ENCODE measurements around the gene TSSK2.

Gene TSSK2

DNA sequence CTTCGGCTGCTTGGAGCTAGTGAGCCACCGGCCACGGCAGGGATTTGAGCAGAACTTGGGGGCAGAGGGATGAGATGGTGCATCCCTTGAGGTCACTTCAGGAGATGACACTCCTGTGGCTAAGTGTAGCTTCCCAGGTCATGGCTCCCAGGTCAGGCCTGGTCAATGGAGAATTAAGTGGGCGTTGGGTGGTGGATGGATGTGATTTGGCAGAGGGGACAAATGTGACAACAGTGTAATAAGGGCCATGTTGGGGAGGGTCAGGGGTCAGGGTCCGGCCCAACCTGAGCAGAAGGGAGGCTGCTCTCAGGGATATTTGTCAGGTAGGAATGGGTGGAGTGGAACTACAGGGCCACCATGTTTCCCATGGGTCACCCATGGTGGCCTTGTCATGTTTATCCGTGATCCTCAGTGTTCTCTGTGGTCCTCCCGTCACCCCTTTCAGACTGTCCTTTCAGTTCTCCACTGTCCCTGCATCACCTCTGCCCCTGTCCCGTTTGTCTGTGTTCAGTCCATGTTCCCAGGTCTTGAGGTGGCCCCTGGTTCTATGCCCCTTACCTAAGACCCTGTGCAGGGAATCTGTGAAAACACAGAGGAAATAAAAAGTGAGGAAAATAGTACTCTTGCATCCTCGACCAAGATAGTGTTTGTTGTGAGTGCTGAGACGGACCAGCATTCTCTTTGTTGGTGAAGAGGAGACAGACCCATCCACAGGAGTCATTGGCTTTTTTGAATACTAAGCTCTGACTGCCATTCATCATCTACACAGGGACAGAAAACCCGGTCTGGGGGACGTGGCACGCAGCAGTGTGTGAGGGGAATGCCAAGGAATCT, 41.3 kb downstream of the TSSK2 start:
- no peak for DNase-seq

DNA sequence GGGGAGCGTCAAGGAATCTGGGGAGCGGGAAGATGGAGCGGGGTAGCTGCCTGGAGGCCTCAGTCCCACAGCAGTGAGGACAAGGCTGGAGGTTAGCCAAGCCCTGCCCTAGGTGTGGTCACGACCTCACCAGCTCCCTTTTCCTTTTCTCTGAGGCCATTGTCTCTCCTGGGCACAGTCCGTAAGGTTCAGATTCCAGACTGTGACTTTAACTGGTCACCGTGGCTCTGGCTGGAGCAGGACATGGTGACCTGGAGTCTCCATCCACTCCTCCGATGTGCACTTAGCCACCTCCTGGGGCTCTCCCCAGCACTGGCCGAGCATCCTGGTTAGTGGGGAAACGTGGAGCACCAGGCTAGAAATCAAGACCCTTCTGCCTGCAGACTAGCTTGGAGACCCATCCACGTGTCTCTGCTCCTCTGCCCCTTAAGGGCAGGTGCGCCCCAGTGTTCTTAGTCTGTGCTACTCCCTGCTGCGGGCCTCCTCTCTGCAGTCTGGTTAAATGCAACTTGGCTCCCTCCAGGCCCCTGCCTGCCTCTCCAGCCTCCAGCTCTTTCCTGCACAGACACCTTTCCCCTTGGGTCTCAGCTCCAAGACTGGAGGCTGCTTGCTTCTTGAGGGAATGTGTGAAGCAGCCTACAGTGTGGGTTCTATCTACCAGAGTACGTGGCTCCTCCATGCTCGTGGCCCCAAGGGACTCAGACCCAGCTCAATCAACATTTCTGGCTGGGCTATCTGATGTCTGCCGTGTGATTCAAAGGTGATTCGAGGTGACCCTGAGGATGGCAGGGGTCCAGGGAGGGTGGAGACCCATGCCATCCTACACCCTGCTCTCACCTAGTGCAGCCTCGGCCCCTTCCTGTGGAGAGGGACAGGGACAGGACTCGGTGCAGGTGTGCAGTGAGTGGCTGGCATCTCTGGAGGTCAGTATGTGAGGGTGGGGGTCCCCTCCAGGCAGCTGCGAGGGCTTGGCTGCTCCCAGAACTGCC, 42.2 kb downstream of the TSSK2 start:
- no peak for DNase-seq

DNA sequence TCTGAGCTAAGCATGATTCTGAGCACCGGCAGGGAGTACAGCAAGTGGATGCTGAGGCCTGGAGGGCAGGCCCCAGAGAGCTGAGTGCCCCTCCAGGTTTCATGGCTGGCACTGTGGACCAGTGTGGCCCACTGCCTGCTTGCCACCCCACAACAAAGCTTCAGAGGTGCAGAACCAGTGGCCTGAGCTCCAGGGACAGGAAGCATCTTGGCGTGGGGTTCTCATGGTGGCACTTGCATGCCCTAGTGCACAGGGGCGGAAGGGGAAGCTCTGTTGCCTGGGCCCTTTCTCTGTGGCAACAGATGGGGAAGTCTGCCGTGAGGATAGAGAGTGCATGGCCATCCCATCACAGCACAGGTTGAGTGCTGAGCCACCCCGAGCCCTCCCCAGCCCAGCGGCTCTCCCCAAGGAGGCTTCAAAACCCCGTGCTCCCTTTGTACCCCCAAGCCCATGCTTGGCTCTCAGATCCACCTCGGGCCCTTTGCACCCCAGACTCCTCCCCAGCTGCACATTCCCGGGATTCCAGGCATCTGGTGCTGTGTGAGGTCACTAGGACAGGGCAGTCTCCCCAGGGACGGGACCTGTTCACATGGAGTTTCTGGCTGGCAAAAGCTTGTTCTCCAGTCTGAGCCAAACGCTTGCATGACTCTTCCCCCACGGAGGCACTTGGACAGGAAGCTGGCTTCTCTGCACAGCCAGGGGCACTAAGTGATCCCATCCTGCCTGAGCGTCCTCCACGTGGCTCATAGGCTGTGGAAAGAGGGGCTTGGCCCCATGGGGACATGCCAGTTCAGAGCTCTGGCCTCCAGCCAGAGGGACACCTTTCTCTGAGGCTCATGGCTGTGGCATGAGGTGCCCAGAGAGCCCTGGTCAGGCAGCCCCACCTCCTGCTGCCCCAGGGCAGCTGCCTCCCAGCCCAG, 43.3 kb downstream of the TSSK2 start:
- no peak for DNase-seq

DNA sequence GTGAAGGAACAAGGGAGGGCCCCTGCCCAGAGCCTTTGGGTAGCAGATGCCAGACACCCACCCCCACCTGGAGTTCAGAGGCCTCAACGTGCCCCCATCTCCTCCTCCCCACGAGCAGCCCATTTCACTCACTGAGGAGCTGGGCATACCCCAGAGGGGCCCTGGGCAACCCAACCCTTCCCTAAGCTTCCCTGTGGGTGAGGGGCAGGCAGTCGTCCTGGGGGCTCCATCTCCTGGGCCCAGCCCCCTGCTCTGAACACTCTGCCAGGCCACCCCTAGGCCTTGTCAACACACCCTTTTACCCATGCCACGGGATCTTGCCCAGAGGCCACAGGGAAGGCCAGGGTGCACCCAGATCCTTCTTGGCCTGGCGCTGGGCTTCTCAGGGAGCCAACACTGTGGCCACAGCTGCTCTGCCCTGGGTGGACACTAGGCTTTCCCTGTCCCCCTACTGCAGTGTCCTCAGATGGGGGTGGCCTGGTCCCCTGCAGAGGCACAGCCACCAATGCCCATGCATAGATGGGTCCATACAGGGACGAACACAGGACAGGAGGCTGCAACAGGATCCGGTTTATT, 44.0 kb downstream of the TSSK2 start:
- no peak for DNase-seq

DNA sequence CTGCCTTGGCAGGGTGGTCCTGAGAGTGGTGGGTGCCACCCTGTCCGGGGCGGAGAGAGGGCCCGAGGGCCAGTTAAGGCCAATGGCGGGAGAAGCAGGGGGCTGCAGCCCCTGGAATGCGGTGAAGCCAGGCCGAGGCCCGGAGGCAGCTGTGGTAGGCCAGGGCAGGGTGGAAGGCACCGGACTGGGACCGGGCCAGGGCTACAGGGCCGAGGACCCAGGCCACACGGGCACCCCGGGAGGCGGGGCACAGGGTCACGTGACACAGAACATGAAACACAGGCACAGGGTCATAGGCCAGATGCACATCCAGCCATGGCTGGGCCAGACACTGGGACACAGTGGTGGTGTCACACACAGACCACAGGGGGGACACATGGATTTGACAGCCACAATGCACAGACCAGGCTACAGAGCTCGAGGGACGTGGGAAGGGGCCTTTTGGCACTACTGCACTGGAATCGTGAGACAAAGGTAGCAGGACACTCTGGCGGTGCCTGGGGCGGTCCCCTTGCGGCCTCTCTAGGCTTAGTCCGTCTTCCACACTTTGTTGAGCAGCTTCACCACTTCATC, 44.6 kb downstream of the TSSK2 start:
- DNase-seq, result no peak

DNA sequence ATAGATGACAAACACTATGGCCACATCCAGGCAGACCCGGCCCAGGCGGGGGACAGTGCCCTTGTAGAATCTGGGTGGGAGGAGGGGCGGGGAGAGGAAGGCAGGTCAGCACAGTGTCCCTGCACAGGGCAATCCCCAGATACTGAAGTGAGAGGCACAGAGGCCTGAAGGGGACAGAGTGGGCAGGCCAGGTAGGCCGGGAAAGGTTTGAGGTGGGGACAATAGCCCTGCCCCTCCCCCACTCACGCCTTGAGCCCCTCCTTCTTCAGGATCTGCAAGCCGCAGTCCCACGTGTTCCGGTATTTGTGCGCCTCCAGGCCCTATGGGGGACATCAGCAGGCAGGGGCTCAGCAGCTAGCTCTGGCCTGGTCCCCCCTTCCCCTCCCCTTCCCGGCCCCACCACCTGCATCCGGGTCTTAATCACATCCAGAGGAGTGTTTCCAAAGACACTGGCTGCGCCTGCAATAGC, 45.1 kb downstream of the TSSK2 start:
- DNase-seq, result no peak

DNA sequence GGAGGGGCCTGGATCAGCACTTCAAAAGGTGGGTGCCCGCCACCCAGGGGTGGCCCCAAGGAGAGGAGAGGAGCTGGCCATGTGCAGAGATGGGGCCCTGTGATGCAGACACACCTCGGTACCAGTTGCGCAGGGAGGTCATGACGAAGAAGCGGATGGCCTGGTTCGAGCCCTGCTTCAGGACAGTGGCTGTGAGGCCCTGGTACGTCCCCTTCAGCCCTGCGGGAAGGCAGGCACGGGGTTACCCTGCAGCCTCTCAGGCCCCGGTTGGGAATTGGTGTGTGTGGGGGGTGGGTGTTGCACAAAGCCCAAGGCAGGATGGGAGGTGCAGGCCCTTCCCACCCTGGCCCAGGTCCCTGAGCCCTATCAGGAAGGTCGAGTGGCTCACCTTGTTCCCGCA, 45.6 kb downstream of the TSSK2 start:
- no peak for DNase-seq

DNA sequence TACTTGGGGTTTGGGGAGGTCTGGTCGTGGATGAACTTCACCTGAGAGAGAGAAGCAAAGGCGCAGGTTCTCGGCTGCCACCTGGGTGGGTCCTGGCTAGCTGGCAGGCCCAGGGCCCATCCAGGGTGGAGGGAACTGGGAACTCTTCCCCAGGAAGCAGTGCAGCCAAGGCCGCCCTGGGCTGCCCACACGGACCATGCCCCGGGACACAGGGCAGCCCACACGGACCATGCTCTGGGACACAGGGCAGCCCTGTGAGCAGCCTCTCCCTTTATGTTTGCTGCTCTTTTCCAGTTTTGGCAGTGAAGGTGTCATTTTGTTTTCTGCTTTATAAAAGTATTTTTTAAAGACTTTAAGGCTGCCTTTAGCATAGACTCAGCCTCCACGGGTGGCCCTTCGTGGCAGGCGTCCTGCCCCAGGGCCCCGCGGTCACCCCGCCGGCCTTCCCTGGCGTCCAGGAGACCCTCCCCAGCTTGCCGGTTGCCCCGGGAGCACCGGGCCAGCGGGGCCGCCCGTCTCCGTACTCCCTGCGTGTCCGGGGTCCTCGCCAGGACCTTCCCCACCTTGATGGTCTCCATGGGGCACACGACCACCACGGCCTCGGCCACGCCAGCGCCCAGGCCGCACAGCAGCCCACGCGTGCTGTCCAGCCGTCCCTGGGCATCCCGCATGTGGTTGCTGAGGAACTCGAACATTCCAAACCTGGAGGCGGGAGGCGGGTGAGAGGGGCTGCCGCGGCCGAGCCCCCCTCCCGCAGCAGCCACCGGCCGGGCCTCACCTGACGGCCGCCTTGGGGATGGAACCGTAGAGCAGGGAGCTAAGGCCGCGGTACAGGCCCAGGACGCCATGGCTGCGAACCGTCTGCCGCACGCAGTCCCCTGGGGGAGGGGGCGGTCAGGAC, 46.3 kb downstream of the TSSK2 start:
- DNase-seq, result no peak

DNA sequence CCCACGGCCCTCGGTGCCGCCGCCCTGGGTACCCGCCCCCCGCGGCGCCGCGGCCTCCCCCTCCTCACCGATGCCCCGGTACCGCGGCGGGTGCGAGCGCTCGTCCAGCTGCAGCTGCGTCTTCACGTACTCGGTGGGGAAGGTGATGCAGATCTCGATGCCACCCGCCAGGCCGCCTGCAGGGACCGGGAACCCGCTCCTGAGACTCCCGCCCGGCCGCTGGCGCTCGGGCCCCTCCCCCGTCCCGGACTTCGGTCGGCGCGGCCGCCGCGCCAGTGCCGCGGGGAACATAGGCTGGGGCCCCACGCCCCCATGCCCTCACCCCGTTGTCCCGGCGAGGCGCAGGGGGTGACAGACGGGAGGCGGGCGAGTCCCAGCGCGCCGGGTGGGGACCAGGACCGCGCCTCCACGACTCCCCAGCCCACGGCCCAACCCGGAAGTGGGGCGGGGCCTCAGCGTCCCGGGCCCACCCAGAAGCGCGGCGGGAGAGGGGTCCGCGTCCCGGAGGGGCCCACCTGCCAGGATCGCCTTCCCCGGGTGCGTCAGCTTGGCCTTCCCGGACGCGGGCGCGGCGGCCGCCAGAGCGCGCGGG, 47.1 kb downstream of the TSSK2 start:
- DNase-seq, result peak; percentile 33

DNA sequence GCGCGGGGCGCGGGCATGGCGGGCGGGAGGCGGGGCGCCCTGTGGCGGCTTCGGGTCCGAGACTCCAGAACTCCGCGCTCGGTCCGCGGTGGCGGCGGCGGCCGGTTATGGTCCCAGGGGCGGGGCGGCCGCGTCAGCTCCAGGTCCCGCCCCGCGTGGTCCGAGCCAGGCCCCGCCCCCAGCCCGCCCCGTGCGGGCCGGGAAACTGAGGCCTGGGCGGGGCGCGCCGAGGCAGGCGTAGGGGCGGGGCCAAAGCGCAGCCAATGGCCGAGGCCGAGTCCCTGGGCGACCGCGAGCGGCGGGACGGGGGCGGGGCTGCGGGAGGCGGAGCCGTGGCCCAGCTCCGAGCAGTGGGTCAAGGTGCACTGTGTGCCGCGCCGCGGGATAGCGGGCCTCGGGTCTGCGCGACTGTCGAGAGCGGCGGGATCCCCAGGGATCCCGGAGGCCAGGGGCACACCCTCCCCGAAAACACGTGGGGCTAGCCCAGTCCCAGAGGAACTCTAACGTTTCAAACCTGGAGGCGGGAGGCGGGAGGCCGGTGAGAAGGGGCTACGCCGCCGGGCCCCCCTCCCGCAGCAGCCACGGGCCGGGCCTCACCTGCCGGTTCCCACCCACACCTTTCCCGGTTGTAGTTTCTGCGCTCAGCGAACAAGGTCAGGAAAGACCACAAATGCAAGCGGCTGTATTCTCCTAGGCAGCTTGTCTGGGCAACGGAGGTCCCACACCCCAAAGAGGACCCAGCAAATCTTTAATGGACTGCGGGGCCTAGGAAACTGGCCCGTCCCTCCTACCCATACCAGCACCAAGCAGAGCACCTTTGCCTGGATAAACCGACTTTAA, 47.8 kb downstream of the TSSK2 start, which contains the start of gene SLC25A1:
SLC25A1 (minus strand) TSS at position 80 of the 840 bp plus-strand sequence; CDS start at position 17, 63 bp downstream.
- peak; percentile 73 for DNase-seq

DNA sequence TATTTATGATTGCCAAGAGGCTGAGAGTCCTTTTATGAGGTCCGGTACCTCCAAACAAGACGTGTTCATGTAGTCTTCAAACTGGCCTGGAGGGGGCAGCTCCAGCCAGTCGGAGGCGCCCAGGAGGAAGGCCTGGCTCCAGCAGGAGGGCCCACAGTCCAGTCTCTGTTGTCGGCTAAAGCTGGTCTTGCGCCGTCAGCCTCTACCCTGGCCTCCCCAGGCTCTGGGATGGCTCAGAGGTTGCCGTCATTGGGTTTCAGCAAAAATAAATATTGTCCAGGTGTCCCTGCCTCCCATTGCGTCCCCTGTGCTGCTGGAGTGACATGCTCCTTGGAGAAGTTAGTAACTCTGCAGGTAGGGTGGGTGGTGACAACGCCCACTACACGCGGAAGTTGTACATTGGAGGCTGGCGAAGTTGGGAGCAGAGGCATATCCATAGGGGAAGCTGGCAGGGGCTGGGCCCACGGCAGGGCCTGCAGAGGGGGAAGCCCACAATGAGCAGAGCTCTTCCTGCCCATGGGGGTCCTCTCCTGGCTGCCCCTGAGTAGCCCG, 48.5 kb downstream of the TSSK2 start:
- DNase-seq, result peak; percentile 52

DNA sequence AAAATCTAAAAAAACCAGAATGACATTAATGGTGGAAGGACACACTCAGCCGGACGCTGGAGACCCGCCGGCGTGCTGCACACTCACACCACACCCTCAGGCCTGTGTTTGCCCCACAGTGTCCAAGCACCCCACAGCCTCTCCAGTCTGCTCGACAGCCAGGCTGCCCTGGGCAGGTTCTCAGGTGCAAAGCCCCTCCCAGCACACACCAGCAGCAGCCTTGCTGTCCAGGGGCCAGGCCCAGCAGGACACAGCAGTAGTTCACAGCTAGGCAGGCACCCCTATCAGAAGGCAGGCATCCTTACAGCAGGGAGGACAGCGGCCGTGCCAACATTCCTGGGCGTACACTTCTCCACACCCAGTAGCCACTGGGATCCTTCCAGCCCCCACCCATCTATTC, 49.1 kb downstream of the TSSK2 start:
- no peak for DNase-seq

DNA sequence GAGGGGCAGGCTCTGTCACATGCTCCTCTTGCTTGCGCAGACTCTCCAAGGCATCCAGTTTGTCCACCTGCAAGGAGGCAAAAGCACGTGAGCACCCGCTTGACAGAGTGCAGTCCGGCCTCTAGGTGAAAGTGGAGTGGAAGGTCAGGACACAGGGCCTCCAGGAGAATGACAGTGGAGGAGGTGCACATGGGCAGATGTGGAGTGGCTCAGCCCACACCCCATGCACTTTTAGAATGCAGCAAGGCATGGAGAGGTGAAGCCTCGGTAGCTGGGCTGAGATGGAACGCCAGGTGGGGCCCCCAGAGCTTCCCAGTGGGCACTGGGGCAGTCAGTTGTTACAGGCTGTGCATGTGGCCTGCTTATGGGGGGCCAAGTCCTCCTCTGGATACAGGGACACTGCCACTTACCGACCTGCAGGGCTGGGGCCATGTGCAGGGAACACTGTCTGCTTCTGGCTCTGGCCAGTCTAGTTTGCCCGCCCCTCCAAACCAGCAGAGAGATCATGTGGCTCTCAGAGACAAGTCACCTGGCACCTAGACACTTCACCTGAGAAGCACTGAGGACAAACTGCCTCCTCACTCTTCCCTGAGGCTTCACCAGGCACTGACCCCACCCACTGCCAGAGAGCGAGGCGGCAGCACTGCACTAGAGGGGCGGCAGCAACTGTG, 49.8 kb downstream of the TSSK2 start:
- DNase-seq, result no peak

DNA sequence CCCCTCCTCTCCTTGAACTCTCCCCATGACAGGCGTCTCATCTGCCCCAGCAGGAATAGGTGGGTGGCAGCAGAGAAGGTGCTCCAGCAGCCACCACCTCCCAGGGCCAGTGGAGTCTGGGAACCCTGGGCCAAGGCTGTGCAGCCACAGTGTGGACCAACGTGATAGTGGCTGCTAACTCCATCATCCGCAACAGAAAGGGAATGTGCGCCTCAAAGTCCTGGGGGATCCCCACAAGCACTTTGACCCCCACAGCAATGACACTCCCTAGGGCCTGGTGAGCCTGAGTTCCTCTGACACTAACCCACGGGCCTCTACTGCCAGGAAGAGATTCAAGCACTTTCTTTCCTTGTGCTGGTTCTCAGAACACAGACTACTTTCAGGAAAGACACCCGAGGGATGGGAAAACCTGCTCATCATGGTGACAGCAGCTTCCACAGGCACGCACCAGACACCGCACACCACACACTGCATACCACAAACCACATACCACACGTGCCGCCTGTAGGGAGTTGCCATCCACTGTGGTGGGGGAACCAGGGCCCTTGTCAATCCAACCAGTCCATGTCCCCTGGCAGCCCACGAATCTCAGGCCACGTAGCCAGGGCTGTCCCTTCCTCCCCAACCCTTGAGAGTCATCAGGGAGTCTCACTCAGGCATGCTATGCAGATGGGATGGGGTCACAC, 50.8 kb downstream of the TSSK2 start:
- no peak for DNase-seq

Data from RPMI8226 (cell line).